Inflammatory macrophage treated with lipopolysaccharide for 1 hour (primary cell): ENCODE results near the gene GAB2.

Experiments
- DNase-seq, 2 donors: peaks; one replicate each; pipeline ENCODE4 v3.0.0-alpha.2; 2020 to 2022

GAB2 gene

GRCh38 chr11:78340530-78340929 is 77.1 kb downstream of the GAB2 start:
- no peak for DNase-seq

- no peak for DNase-seq
Measured at GRCh38 chr11:78339945-78340344, 77.7 kb downstream of the GAB2 start.

- DNase-seq: no peak
Measured at GRCh38 chr11:78339483-78339882, 78.1 kb downstream of the GAB2 start.

GRCh38 chr11:78338702-78339101 is 78.9 kb downstream of the GAB2 start:
- peak in 1 of 2 donors; percentile 27 for DNase-seq

- peak; percentile 64 to 83 for DNase-seq
Measured at GRCh38 chr11:78338138-78338537, 79.5 kb downstream of the GAB2 start.

- DNase-seq: no peak
Measured at GRCh38 chr11:78337554-78337924, 80.1 kb downstream of the GAB2 start.

- DNase-seq: peak; percentile 73 to 81
Measured at GRCh38 chr11:78336877-78337553, 80.6 kb downstream of the GAB2 start.

- DNase-seq: no peak
Measured at GRCh38 chr11:78334109-78334508, 83.5 kb downstream of the GAB2 start.

- no peak for DNase-seq
Measured at GRCh38 chr11:78332872-78333271, 84.7 kb downstream of the GAB2 start.

- peak; percentile 42 for DNase-seq
Measured at GRCh38 chr11:78332174-78332866, 85.3 kb downstream of the GAB2 start.

GRCh38 chr11:78331711-78332110 is 85.9 kb downstream of the GAB2 start:
- no peak for DNase-seq

GRCh38 chr11:78330361-78330760 is 87.3 kb downstream of the GAB2 start:
- no peak for DNase-seq

GRCh38 chr11:78327945-78328344 is 89.7 kb downstream of the GAB2 start:
- no peak for DNase-seq

GRCh38 chr11:78325274-78325781 is 92.3 kb downstream of the GAB2 start:
- peak in 1 of 2 donors; percentile 49 for DNase-seq

- peak in 1 of 2 donors; percentile 42 for DNase-seq
Measured at GRCh38 chr11:78323363-78323762, 94.3 kb downstream of the GAB2 start.

GRCh38 chr11:78319453-78319955 is 98.1 kb downstream of the GAB2 start:
- DNase-seq: no peak

GRCh38 chr11:78318321-78319114 is 99.1 kb downstream of the GAB2 start:
- DNase-seq: no peak

- no peak for DNase-seq
Measured at GRCh38 chr11:78315724-78316123, 101.9 kb downstream of the GAB2 start.

GRCh38 chr11:78314762-78315161 is 102.9 kb downstream of the GAB2 start:
- no peak for DNase-seq

GRCh38 chr11:78313898-78314297 is 103.7 kb downstream of the GAB2 start:
- peak; percentile 75 to 93 for DNase-seq

- DNase-seq: peak in 1 of 2 donors; percentile 70
Measured at GRCh38 chr11:78313181-78313795, 104.3 kb downstream of the GAB2 start.

GRCh38 chr11:78312712-78313111 is 104.9 kb downstream of the GAB2 start:
- DNase-seq: peak; percentile 31 to 55
